Neutrophil (primary cell): ENCODE measurements around the gene PRAME.

ENCODE experiments used
- H3K27ac ChIP-seq: fragments of 200-600 bp; sonication (generic); 2 replicates; pipeline ENCODE4 v1.5.1; 2016; ENCODE audit warnings: mild to moderate bottlenecking, moderate library complexity
- H3K27me3 ChIP-seq: fragments of 200-600 bp; sonication (generic); 2 replicates; pipeline ENCODE4 v1.6.0; 2016; ENCODE audit warnings: mild to moderate bottlenecking
- H3K36me3 ChIP-seq: fragments of 200-600 bp; sonication (generic); 2 replicates; pipeline ENCODE4 v1.5.1; 2017
- H3K4me1 ChIP-seq, 2 experiments: fragments of 200-600 bp in 1 of 2; sonication (generic) in 1 of 2; 1 replicate in 1 of 2; 2 replicates in 1 of 2; pipeline versions ENCODE4 v1.5.1 to v1.6.1; 2013 to 2016; ENCODE audit warnings: low read depth in 1 of 2, low read length in 1 of 2, mild to moderate bottlenecking in 1 of 2, moderate library complexity in 1 of 2; ENCODE audit not compliant: control insufficient read depth in 1 of 2, insufficient read depth in 1 of 2
- H3K4me3 ChIP-seq, 2 experiments: fragments of 200-600 bp in 1 of 2; sonication (generic) in 1 of 2; 1 replicate in 1 of 2; 2 replicates in 1 of 2; pipeline ENCODE4 v1.5.1; 2013 to 2016; ENCODE audit warnings: low read depth in 1 of 2, low read length in 1 of 2, mild to moderate bottlenecking in 1 of 2, moderate library complexity in 1 of 2
- H3K9me3 ChIP-seq: fragments of 200-600 bp; sonication (generic); 2 replicates; pipeline ENCODE4 v1.5.1; 2016
- CTCF ChIP-seq: fragments of 200-600 bp; sonication (generic); IDR thresholded peaks from 2 replicates; pipeline ENCODE4 v1.5.1; 2016; ENCODE audit warnings: antibody characterized with exemption

PRAME gene

GRCh38 chr22:22528780-22529179 lies 30.3 kb downstream of the PRAME start:
- Histone ChIP-seq H3K27me3 (peaks cover 6% of the 10 kb centered on the region), H3K9me3 (no peaks in the 10 kb centered on the region), H3K27ac (no peak overlapping the region), H3K4me3 (no peak overlapping the region), H3K36me3 (no peaks in the 10 kb centered on the region), H3K4me1 (no peaks in the 10 kb centered on the region)
- no peak for TF ChIP-seq CTCF

- Histone ChIP-seq H3K36me3 (no peaks in the 10 kb centered on the region), H3K27me3 (peaks cover 6% of the 10 kb centered on the region), H3K4me3 (no peak overlapping the region), H3K4me1 (no peaks in the 10 kb centered on the region), H3K27ac (no peak overlapping the region), H3K9me3 (no peaks in the 10 kb centered on the region)
- TF ChIP-seq CTCF = no peak
Measured at GRCh38 chr22:22527312-22527711, 31.8 kb downstream of the PRAME start.

GRCh38 chr22:22526125-22526912 lies 32.7 kb downstream of the PRAME start:
- no peaks in the 10 kb centered on the region for H3K36me3 ChIP-seq
- TF ChIP-seq CTCF = no peak
- H3K4me3 ChIP-seq = no peak overlapping the region
- H3K27ac ChIP-seq = no peak overlapping the region
- peaks cover 6% of the 10 kb centered on the region for H3K27me3 ChIP-seq
- no peaks in the 10 kb centered on the region for H3K4me1 ChIP-seq
- no peaks in the 10 kb centered on the region for H3K9me3 ChIP-seq

DNA sequence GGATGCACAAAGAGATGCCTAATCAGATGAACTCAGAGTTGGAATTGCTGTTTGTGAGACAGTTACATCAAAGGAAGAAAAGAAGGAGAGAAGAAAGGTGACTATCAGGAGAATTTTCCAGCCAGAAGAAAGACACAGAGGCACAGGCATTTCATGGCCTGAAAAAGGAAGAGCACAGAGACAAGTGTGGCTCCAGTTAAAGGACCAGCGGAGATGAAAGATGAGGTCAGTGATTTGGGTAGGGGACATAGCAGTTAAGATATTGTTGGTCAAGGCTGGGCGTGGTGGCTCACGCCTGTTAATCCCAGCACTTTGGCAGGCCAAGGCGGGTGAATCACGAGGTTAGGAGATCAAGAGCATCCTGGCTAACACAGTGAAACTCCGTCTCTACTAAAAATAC lies 35.6 kb downstream of the PRAME start:
- Histone ChIP-seq H3K4me1 (no peaks in the 10 kb centered on the region), H3K9me3 (no peaks in the 10 kb centered on the region), H3K27me3 (peaks cover 6% of the 10 kb centered on the region), H3K4me3 (no peak overlapping the region), H3K36me3 (no peaks in the 10 kb centered on the region), H3K27ac (no peak overlapping the region)
- TF ChIP-seq CTCF = no peak

GRCh38 chr22:22521631-22522030 lies 37.4 kb downstream of the PRAME start:
- H3K4me3 ChIP-seq = no peak overlapping the region
- TF ChIP-seq CTCF = no peak
- no peaks in the 10 kb centered on the region for H3K36me3 ChIP-seq
- no peaks in the 10 kb centered on the region for H3K9me3 ChIP-seq
- H3K27me3 ChIP-seq = peaks cover 6% of the 10 kb centered on the region
- H3K4me1 ChIP-seq = no peaks in the 10 kb centered on the region
- no peak overlapping the region for H3K27ac ChIP-seq
